Measurements from ENCODE around the gene ANKS1B. TPM values are rescaled to one million over a fixed set of nuclear protein-coding genes. Genes with fewer than 3 reads are reported as not detected.

The ANKS1B gene
- total RNA-seq, 3 donors from 2014 or later (not counting 1 experiment from before 2014, with no cell fraction given), result not detected

DNA sequence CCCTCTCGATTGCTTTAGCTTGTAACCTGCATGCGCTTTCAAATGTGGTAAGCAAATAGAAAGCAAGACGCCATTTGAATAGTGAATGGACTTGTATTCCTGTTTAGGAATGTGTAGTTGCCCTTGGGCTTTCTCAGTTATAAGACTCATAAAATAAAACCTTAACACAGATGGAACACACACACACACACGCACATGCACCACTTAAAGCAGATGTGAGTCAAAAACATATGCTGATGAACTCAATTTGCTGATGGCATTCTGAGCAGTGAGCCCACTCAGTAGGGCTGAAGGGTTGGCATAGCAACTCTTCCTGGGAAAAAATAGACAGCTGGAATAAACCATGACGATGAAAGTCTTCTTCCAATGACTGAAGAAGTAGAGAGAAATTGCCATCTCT lies 979.1 kb downstream of the ANKS1B start:
- H3K9me3 ChIP-seq (ENCODE audit: control insufficient read depth, insufficient read depth, low read length), result no peaks in the 10 kb centered on the region
- Mint-ChIP-seq H3K9me3 (no peaks in the 10 kb centered on the region), H3K27me3 (ENCODE audit: low read depth in 2 of 2) (no peaks in the 10 kb centered on the region), H3K4me1 (no peaks in the 10 kb centered on the region), H3K36me3 (no peaks in the 10 kb centered on the region), H3K27ac (no peak overlapping the region), H3K4me3 (no peak overlapping the region)
- no peak for DNase-seq
- H3K27me3 ChIP-seq (ENCODE audit: control insufficient read depth, insufficient read depth, low read length), result no peaks in the 10 kb centered on the region
- no peaks in the 10 kb centered on the region for H3K4me1 ChIP-seq (ENCODE audit: control insufficient read depth, insufficient read depth, low read length)
- 78% methylated on average over 3 of the region's 5 CpGs for WGBS (ENCODE audit: insufficient coverage)
- H3K4me3 ChIP-seq (ENCODE audit: low read length), result no peak overlapping the region
- no peak for ATAC-seq
- no peaks in the 10 kb centered on the region for H3K36me3 ChIP-seq (ENCODE audit: control insufficient read depth, insufficient read depth, low read length)
- TF ChIP-seq, protein P1, sequence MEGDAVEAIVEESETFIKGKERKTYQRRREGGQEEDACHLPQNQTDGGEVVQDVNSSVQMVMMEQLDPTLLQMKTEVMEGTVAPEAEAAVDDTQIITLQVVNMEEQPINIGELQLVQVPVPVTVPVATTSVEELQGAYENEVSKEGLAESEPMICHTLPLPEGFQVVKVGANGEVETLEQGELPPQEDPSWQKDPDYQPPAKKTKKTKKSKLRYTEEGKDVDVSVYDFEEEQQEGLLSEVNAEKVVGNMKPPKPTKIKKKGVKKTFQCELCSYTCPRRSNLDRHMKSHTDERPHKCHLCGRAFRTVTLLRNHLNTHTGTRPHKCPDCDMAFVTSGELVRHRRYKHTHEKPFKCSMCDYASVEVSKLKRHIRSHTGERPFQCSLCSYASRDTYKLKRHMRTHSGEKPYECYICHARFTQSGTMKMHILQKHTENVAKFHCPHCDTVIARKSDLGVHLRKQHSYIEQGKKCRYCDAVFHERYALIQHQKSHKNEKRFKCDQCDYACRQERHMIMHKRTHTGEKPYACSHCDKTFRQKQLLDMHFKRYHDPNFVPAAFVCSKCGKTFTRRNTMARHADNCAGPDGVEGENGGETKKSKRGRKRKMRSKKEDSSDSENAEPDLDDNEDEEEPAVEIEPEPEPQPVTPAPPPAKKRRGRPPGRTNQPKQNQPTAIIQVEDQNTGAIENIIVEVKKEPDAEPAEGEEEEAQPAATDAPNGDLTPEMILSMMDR (IDR thresholded peaks at IDR 0.05), result no peak
- intact Hi-C loops (cut with micrococcal nuclease), result no loop called here
- no peak overlapping the region for H3K27ac ChIP-seq (ENCODE audit: low read length)

DNA sequence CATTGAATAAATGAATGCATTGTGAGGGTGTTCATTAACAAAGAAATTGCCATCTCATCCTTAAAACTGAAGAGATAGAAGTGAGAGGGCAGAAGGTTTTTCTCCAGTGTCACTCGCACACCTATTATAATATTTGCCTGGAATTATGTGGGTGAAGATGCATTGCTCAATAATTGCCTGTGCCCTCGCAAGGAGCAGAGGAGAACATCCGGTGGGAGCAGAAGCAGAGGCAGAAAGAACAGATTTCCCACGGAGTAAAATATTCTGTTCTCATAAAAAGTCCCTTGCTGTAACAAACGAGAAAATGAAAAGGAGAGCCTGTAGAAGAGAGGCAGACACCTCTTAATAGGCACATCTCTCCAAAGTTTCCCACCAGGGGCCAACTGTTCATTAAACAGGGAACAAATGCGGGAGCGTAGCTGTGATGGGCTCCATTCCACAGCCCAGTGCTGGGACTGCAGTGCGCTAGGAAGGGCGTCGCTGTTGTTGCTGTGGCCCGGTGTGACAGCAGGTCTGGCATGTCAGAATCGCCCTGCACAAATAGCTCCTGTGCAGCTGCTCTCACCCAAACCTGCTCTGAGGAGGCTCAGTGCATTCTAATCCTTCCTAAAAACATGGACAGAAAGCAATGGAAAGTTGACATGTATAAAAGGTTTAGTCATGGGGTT lies 979.8 kb downstream of the ANKS1B start:
- Mint-ChIP-seq H3K27me3 (ENCODE audit: low read depth in 2 of 2) (no peaks in the 10 kb centered on the region), H3K27ac (no peak overlapping the region), H3K9me3 (no peaks in the 10 kb centered on the region), H3K4me3 (no peak overlapping the region), H3K4me1 (no peaks in the 10 kb centered on the region), H3K36me3 (no peaks in the 10 kb centered on the region)
- DNase-seq, result no peak
- no peaks in the 10 kb centered on the region for H3K36me3 ChIP-seq (ENCODE audit: control insufficient read depth, insufficient read depth, low read length)
- TF ChIP-seq, protein P1 (IDR thresholded peaks at IDR 0.05), result no peak
- no peak overlapping the region for H3K27ac ChIP-seq (ENCODE audit: low read length)
- no peak for ATAC-seq
- WGBS (ENCODE audit: insufficient coverage), result 87% methylated on average over 12 of the region's 12 CpGs
- no peaks in the 10 kb centered on the region for H3K27me3 ChIP-seq (ENCODE audit: control insufficient read depth, insufficient read depth, low read length)
- intact Hi-C loops (cut with micrococcal nuclease), result no loop called here
- H3K4me3 ChIP-seq (ENCODE audit: low read length), result no peak overlapping the region
- no peaks in the 10 kb centered on the region for H3K4me1 ChIP-seq (ENCODE audit: control insufficient read depth, insufficient read depth, low read length)
- H3K9me3 ChIP-seq (ENCODE audit: control insufficient read depth, insufficient read depth, low read length), result no peaks in the 10 kb centered on the region

DNA sequence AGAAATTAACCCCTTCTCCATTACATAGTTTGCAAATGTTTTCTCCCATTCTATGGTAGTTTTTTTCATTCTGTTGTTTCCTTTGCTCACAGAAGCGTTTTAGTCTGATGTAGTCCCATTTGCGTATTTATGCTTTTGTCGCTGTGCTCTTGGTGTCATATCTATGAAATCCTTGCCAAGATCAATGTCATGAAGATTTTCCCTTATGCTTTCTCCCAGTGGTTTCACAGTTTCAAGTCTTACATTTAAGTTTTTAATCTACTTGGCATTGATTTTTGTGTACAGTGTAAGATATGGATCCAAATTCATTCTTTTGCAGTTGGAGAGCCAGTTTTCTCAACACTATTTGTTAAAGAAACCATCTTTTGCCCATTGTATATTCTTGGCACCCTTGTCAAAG lies 982.0 kb downstream of the ANKS1B start:
- H3K36me3 ChIP-seq (ENCODE audit: control insufficient read depth, insufficient read depth, low read length), result no peaks in the 10 kb centered on the region
- Mint-ChIP-seq H3K4me1 (no peaks in the 10 kb centered on the region), H3K36me3 (no peaks in the 10 kb centered on the region), H3K4me3 (no peak overlapping the region), H3K9me3 (no peaks in the 10 kb centered on the region), H3K27me3 (ENCODE audit: low read depth in 2 of 2) (no peaks in the 10 kb centered on the region), H3K27ac (no peak overlapping the region)
- WGBS (ENCODE audit: insufficient coverage), result 91% methylated on average over 3 of the region's 3 CpGs
- H3K27ac ChIP-seq (ENCODE audit: low read length), result no peak overlapping the region
- ATAC-seq (no peak), DNase-seq (no peak)
- no peaks in the 10 kb centered on the region for H3K27me3 ChIP-seq (ENCODE audit: control insufficient read depth, insufficient read depth, low read length)
- no peak overlapping the region for H3K4me3 ChIP-seq (ENCODE audit: low read length)
- TF ChIP-seq, protein P1 (IDR thresholded peaks at IDR 0.05), result no peak
- no peaks in the 10 kb centered on the region for H3K4me1 ChIP-seq (ENCODE audit: control insufficient read depth, insufficient read depth, low read length)
- no peaks in the 10 kb centered on the region for H3K9me3 ChIP-seq (ENCODE audit: control insufficient read depth, insufficient read depth, low read length)
- intact Hi-C loops (cut with micrococcal nuclease), result no loop called here

DNA sequence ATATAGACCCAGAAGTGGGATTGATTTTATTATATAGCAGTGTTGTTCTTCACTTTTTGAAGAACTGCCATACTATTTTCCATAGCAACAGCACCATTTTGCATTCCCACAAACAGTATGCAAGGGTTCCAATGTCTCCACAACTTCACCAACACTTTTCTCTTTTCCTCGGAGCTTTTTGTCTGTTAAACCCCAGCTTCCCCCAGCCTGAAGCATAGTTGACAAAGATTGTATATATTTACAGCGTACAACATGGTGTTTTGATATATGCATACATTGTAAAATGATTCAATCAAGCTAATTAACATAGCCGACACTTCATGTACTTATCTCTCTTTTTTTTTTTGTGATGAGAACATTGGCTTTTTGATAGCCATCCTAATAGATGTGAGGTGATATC lies 982.6 kb downstream of the ANKS1B start:
- no CpG with 5 or more reads among the region's 3 CpGs for WGBS (ENCODE audit: insufficient coverage)
- intact Hi-C loops (cut with micrococcal nuclease), result no loop called here
- Histone ChIP-seq H3K27ac (ENCODE audit: low read length) (no peak overlapping the region), H3K9me3 (ENCODE audit: control insufficient read depth, insufficient read depth, low read length) (no peaks in the 10 kb centered on the region), H3K36me3 (ENCODE audit: control insufficient read depth, insufficient read depth, low read length) (no peaks in the 10 kb centered on the region), H3K4me1 (ENCODE audit: control insufficient read depth, insufficient read depth, low read length) (no peaks in the 10 kb centered on the region), H3K27me3 (ENCODE audit: control insufficient read depth, insufficient read depth, low read length) (no peaks in the 10 kb centered on the region), H3K4me3 (ENCODE audit: low read length) (no peak overlapping the region)
- Mint-ChIP-seq H3K36me3 (no peaks in the 10 kb centered on the region), H3K4me1 (no peaks in the 10 kb centered on the region), H3K9me3 (no peaks in the 10 kb centered on the region), H3K4me3 (no peak overlapping the region), H3K27ac (no peak overlapping the region), H3K27me3 (ENCODE audit: low read depth in 2 of 2) (no peaks in the 10 kb centered on the region)
- TF ChIP-seq, protein P1 (IDR thresholded peaks at IDR 0.05), result no peak
- ATAC-seq (no peak), DNase-seq (no peak)

Measured in natural killer cell (primary cell).